Activated CD8-positive, alpha-beta memory T cell treated with anti-CD3 and anti-CD28 coated beads, Interleukin-2, amount 50 U/mL, for 48 hours (primary cell): Measurements from ENCODE around the gene DLG1.

Experiments
- DNase-seq: peaks from one replicate; pipeline ENCODE4 v3.0.0-alpha.2; 2020

Gene DLG1

GRCh38 chr3:197008436-197009209 lies 289.8 kb downstream of the DLG1 start:
- DNase-seq: no peak

GRCh38 chr3:197007953-197008352 lies 290.5 kb downstream of the DLG1 start:
- no peak for DNase-seq

GRCh38 chr3:197007296-197007940 lies 291.0 kb downstream of the DLG1 start:
- DNase-seq: no peak

- no peak for DNase-seq
These were observed 291.6 kb downstream of the DLG1 start for GRCh38 chr3:197006860-197007259.

GRCh38 chr3:197006446-197006845 lies 292.0 kb downstream of the DLG1 start:
- no peak for DNase-seq

- peak; percentile 71 for DNase-seq
These were observed 294.7 kb downstream of the DLG1 start for GRCh38 chr3:197003461-197004385.

GRCh38 chr3:197002701-197003454 lies 295.5 kb downstream of the DLG1 start:
- peak; percentile 90 for DNase-seq

GRCh38 chr3:197001972-197002700 lies 296.3 kb downstream of the DLG1 start:
- DNase-seq: no peak

- no peak for DNase-seq
These were observed 297.1 kb downstream of the DLG1 start for GRCh38 chr3:197001106-197001971.

GRCh38 chr3:197000211-197000610 lies 298.2 kb downstream of the DLG1 start:
- DNase-seq: no peak

- DNase-seq: no peak
These were observed 299.2 kb downstream of the DLG1 start for GRCh38 chr3:196998966-196999760.

GRCh38 chr3:196997311-196997710 lies 301.1 kb downstream of the DLG1 start:
- no peak for DNase-seq

- DNase-seq: no peak
These were observed 301.8 kb downstream of the DLG1 start for GRCh38 chr3:196996454-196997265.

- no peak for DNase-seq
These were observed 302.6 kb downstream of the DLG1 start for GRCh38 chr3:196995646-196996355.

- DNase-seq: no peak
These were observed 303.4 kb downstream of the DLG1 start for GRCh38 chr3:196995027-196995426.

GRCh38 chr3:196994056-196994455 lies 304.4 kb downstream of the DLG1 start:
- no peak for DNase-seq
